ENCODE data around the gene AP3D1.

Gene AP3D1

DNA sequence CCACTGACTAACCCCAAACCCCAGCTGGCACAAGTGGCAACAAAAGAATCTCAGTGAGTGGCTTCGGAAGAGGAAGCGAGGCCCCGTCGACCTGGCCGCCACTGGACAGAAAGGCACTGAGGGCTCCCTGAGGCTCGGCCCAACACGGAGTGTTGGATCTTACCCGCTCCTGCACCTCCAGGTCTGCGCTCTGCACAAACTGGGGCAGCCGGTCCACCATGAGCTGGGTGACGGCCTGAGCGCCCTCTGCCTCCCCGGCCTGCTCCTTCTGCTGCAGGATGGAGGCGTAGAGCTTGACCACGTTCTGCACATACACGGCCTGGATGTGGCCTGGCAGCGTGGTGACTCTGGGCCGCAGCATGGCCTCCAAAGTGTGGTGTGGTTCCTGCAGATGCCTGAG, 32.9 kb downstream of the AP3D1 start:
- H3K36me3 ChIP-seq (ENCODE audit: control insufficient read depth, insufficient read depth, low read length) = peaks cover 51% of the 10 kb centered on the region
- H3K9ac ChIP-seq (ENCODE audit: low read length) = no peak overlapping the region
- no peak overlapping the region for H3K4me3 ChIP-seq (ENCODE audit: low read length)
- no peaks in the 10 kb centered on the region for H3K4me1 ChIP-seq (ENCODE audit: control insufficient read depth, insufficient read depth, low read length)
- H3K27me3 ChIP-seq (ENCODE audit: control insufficient read depth, insufficient read depth, low read length) = no peaks in the 10 kb centered on the region
- no peaks in the 10 kb centered on the region for H3K9me3 ChIP-seq (ENCODE audit: control insufficient read depth, low read length)

DNA sequence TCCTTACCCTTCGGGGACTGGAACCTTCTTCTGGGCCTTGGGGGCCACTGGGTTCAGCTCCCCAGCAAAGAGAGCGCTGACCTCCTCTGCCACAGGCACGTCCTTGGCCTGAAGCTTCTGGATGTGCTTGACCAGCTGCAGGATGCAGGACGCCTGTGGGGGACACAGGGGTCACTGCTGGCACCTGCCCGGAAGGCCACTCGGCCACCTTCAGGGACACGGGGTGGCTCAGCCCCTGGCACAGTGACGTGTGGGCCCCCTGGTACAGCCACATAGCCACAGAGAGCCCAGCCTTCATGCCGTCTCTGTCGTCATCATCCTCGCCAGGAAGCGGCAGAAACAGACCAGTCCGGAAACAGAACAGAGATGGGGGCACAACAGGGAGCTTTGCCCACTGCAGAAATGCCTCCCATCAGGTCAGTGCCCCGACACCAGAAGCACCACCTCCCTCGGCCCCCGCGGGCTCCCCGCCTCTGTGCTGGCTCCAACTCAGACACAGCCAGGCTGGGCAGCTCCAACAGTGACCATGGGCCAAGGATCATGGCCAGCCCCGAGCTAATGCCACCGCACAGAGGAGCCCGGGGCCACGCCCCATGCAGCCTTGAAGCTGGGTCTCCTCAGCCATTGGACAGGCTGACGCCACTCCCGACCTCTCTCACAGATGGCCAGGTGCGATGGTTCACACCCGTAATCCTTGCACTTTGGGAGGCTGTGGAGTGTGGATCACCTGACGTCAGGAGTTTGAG, 34.0 kb downstream of the AP3D1 start:
- no peak overlapping the region for H3K4me3 ChIP-seq (ENCODE audit: low read length)
- H3K27me3 ChIP-seq (ENCODE audit: control insufficient read depth, insufficient read depth, low read length) = no peaks in the 10 kb centered on the region
- H3K9me3 ChIP-seq (ENCODE audit: control insufficient read depth, low read length) = no peaks in the 10 kb centered on the region
- no peak overlapping the region for H3K9ac ChIP-seq (ENCODE audit: low read length)
- no peaks in the 10 kb centered on the region for H3K4me1 ChIP-seq (ENCODE audit: control insufficient read depth, insufficient read depth, low read length)
- H3K36me3 ChIP-seq (ENCODE audit: control insufficient read depth, insufficient read depth, low read length) = peaks cover 51% of the 10 kb centered on the region

DNA sequence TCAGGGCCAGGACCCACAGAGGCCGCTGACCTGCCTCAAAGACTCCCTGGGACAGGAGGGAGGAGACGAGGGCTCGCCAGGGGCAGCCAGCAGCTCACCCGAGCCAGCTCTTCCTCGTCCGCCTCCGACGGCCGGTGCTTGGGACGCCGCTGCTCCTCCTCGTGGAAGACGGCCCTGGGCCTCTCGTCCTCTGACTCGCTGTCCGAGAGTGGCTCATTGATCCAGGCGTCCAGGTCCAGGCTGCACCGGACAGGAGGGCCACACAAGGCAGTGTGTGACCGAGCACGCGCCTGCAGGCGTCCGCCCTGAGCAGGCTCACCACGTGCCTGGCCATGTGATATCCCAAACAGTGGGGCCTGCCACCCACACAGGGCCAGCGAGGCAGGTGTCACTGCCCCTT, 34.9 kb downstream of the AP3D1 start:
- H3K27me3 ChIP-seq (ENCODE audit: control insufficient read depth, insufficient read depth, low read length) = no peaks in the 10 kb centered on the region
- H3K9me3 ChIP-seq (ENCODE audit: control insufficient read depth, low read length) = no peaks in the 10 kb centered on the region
- H3K4me3 ChIP-seq (ENCODE audit: low read length) = no peak overlapping the region
- H3K36me3 ChIP-seq (ENCODE audit: control insufficient read depth, insufficient read depth, low read length) = peaks cover 55% of the 10 kb centered on the region
- no peak overlapping the region for H3K9ac ChIP-seq (ENCODE audit: low read length)
- no peaks in the 10 kb centered on the region for H3K4me1 ChIP-seq (ENCODE audit: control insufficient read depth, insufficient read depth, low read length)

DNA sequence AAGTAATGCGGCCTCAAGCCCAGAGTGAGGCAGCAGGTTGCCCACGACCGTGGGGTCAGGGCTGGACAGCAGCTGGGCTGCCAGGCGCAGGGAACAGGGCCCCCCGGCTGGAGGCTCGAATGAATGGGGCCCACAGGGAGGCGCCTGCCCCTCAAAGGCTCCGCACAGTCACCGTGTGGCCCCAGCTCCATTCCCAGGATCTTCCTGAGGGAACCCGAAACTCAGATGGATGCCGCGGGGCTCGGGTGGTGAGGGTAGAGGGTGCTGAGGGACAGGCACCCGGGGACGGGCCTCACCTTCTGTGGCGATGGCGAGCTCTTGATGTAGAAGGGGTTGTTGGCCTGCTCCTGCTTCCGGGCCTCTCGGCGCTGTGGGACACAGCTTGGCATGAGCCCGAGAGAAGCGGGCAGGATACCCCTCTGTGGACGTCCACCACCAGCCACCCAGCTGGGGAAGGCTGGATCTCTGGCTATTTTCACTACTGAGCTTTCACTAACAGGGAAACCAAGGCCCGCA, 35.4 kb downstream of the AP3D1 start:
- Histone ChIP-seq H3K4me3 (ENCODE audit: low read length) (no peak overlapping the region), H3K27me3 (ENCODE audit: control insufficient read depth, insufficient read depth, low read length) (no peaks in the 10 kb centered on the region), H3K9ac (ENCODE audit: low read length) (no peak overlapping the region), H3K9me3 (ENCODE audit: control insufficient read depth, low read length) (no peaks in the 10 kb centered on the region), H3K4me1 (ENCODE audit: control insufficient read depth, insufficient read depth, low read length) (no peaks in the 10 kb centered on the region), H3K36me3 (ENCODE audit: control insufficient read depth, insufficient read depth, low read length) (peaks cover 51% of the 10 kb centered on the region)

DNA sequence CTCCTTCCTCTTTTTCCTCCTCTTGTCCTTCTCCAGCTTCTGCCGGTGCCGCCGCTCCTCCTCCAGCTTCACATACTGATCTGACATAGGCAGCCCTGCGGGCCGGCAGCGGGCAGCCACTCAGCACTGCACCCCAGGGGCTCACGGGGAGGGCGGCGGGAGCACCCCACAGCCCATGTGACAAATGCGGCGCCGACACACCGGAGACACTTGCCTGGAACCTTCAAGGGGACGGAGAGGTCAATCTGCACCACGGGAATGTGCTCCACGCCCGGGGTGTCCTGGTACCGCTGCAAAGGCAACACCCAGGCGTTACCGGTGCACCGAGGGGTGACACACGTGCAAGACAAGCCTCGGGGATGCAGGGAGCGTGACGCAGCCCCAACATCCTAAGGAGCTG, 36.0 kb downstream of the AP3D1 start:
- no peak overlapping the region for H3K9ac ChIP-seq (ENCODE audit: low read length)
- no peaks in the 10 kb centered on the region for H3K9me3 ChIP-seq (ENCODE audit: control insufficient read depth, low read length)
- no peaks in the 10 kb centered on the region for H3K27me3 ChIP-seq (ENCODE audit: control insufficient read depth, insufficient read depth, low read length)
- peaks cover 47% of the 10 kb centered on the region for H3K36me3 ChIP-seq (ENCODE audit: control insufficient read depth, insufficient read depth, low read length)
- no peaks in the 10 kb centered on the region for H3K4me1 ChIP-seq (ENCODE audit: control insufficient read depth, insufficient read depth, low read length)
- no peak overlapping the region for H3K4me3 ChIP-seq (ENCODE audit: low read length)

DNA sequence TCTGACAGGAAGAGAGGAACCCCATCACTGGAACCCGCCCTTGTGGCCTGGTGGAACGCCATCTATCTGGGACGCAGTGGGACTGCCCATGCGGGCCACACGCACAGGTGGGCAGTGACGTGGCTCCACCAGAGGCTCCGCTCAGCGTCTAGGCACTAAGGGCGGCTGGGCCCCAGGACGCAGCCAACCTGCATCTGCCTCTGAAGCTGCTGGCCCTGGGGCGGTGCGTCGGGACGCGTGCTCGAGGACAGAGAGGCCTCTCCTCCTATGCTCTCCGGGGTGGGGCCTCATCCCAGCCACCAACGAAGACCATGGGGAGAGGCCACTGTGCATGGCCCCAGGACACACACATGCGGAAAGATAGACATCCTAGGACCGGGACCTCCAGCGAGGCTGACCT, 36.5 kb downstream of the AP3D1 start:
- no peaks in the 10 kb centered on the region for H3K9me3 ChIP-seq (ENCODE audit: control insufficient read depth, low read length)
- no peaks in the 10 kb centered on the region for H3K4me1 ChIP-seq (ENCODE audit: control insufficient read depth, insufficient read depth, low read length)
- peaks cover 43% of the 10 kb centered on the region for H3K36me3 ChIP-seq (ENCODE audit: control insufficient read depth, insufficient read depth, low read length)
- no peak overlapping the region for H3K9ac ChIP-seq (ENCODE audit: low read length)
- no peaks in the 10 kb centered on the region for H3K27me3 ChIP-seq (ENCODE audit: control insufficient read depth, insufficient read depth, low read length)
- no peak overlapping the region for H3K4me3 ChIP-seq (ENCODE audit: low read length)

DNA sequence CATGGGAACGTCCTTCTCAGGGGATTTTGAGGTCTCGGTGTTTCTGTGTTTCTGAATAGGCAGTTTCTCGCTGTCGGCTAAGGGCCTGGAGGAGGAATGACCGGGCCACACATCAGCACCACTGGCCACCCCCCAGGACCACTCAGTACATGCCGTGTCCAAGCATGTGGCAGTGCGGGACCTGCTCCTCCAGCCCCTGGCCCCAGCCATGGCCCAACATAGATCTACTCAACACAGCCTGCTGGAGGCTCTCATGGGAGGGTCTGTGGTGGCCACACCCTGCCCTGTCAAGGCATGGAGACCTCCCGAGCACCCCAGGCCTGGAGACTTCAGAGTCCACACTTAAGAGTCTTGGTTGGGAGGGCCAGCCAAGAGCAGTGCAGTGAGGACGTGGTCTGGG, 37.1 kb downstream of the AP3D1 start:
- Histone ChIP-seq H3K9ac (ENCODE audit: low read length) (no peak overlapping the region), H3K9me3 (ENCODE audit: control insufficient read depth, low read length) (no peaks in the 10 kb centered on the region), H3K36me3 (ENCODE audit: control insufficient read depth, insufficient read depth, low read length) (peaks cover 43% of the 10 kb centered on the region), H3K4me1 (ENCODE audit: control insufficient read depth, insufficient read depth, low read length) (no peaks in the 10 kb centered on the region), H3K27me3 (ENCODE audit: control insufficient read depth, insufficient read depth, low read length) (no peaks in the 10 kb centered on the region), H3K4me3 (ENCODE audit: low read length) (no peak overlapping the region)

DNA sequence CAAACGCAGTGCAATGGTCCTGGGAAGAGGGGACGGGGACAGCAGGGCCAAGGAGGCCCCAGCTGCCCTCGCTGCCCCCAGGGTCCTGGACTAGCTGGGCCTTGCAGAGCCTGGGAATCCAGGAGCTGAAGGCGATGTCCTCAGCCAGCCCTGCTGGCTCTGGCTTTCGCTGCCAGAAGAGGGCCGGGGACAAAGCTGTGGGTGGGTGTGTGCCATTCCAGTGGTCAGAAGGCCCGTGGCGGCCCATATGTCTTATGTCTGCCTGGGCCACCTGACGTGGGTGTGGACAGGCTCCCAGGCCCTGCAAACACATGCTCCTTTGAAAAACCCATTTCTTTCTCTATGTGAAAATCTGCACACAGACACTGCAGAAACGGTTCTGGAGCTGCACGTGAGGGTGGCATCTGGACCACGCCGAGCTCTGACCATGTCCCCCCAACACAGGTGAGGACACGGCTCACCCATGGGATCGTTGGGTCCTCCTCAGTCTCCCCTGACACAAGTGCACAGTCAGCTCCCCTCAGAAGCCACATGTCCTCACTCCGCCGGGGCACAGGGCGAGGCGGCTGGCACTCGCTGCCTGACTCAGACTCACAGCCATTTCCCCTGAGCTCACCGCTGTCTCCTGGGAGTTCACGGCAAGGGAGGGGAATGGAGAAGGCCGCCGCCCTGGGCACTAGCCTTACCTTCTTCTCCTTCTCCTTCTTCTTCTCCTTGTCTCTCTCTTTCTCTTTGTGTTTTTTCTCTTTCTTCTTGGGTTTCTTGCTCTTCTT, 37.7 kb downstream of the AP3D1 start:
- no peaks in the 10 kb centered on the region for H3K4me1 ChIP-seq (ENCODE audit: control insufficient read depth, insufficient read depth, low read length)
- no peaks in the 10 kb centered on the region for H3K9me3 ChIP-seq (ENCODE audit: control insufficient read depth, low read length)
- H3K4me3 ChIP-seq (ENCODE audit: low read length) = no peak overlapping the region
- no peaks in the 10 kb centered on the region for H3K27me3 ChIP-seq (ENCODE audit: control insufficient read depth, insufficient read depth, low read length)
- no peak overlapping the region for H3K9ac ChIP-seq (ENCODE audit: low read length)
- H3K36me3 ChIP-seq (ENCODE audit: control insufficient read depth, insufficient read depth, low read length) = peaks cover 44% of the 10 kb centered on the region

DNA sequence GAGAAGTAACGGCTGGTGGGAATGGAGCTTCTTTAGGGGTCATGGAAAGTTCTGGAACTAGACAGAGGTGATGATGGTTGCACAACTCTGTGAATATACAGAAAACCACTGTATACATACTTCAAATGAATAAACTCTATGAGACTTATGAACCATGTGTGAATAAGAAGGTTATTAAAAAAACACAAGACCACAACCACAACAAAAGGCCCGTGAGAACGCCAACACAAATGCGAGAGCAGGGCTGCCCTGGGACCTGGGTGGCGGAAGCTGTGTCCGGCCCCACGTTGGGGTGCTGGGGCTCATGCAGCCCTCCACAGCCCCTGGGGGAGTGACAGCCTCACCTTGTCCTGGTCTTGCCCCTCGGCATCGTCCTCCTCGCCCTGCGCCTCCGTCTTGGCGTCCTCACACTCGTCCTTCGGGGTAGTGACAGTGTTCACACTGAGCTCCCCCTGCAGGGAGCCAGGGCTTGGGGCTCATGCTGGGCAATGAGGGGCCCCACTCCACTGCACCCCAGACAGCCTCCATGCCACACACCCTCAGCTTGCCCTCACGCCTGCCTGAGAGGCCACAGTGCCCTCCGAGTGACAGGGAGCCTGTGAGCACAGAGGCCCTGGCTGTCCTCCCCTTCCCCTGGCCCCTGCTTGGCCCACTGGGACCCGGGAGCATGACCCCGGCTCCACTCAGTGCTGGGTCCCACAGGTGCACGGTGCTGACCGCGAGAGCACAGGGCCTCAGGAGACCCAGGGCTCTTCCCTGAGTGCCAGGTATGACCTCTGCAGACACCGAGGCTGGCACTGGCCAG, 38.6 kb downstream of the AP3D1 start:
- Histone ChIP-seq H3K9ac (ENCODE audit: low read length) (no peak overlapping the region), H3K4me1 (ENCODE audit: control insufficient read depth, insufficient read depth, low read length) (no peaks in the 10 kb centered on the region), H3K27me3 (ENCODE audit: control insufficient read depth, insufficient read depth, low read length) (no peaks in the 10 kb centered on the region), H3K9me3 (ENCODE audit: control insufficient read depth, low read length) (no peaks in the 10 kb centered on the region), H3K4me3 (ENCODE audit: low read length) (no peak overlapping the region), H3K36me3 (ENCODE audit: control insufficient read depth, insufficient read depth, low read length) (peaks cover 47% of the 10 kb centered on the region)

DNA sequence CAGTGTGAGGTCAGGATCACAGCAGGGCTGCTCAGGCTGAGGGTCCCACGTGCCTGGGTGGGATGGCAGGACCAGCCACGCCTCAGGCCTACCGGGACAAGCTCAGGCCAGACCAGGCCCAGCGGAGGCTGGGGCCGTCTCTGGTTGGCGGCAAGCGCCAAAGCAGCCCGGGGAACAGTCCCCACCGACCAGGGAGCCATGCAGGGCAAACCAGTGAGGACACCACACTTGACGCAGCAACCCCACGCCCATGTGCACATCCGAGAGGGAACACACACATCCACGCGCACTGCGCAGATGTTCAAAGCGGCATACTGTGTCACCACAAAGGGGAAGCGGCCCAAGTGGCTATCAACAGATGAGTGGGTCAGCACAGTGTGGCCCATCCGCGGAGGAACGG, 39.5 kb downstream of the AP3D1 start:
- Histone ChIP-seq H3K36me3 (ENCODE audit: control insufficient read depth, insufficient read depth, low read length) (peaks cover 39% of the 10 kb centered on the region), H3K9me3 (ENCODE audit: control insufficient read depth, low read length) (no peaks in the 10 kb centered on the region), H3K9ac (ENCODE audit: low read length) (no peak overlapping the region), H3K4me1 (ENCODE audit: control insufficient read depth, insufficient read depth, low read length) (no peaks in the 10 kb centered on the region), H3K27me3 (ENCODE audit: control insufficient read depth, insufficient read depth, low read length) (no peaks in the 10 kb centered on the region), H3K4me3 (ENCODE audit: low read length) (no peak overlapping the region)

DNA sequence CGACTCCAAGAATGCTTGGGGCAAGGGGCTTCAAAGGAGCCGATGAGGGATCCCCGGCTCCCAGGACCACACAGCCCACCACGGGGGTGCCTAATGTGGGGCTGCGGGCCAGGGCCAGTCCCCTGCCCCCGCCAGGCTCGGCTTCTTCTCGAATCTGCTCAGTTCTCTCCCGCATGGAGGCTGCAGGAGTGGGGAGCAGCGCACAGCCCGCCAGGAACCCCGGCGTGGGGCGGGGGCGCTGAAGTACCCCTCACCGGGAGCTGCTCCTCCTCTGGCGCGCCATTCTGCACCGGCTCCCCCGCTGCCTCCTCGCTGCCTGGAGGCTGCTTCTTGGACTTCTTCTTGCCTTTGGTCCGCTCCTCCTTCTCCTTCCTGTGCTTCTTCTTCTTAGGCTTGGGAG, 39.9 kb downstream of the AP3D1 start:
- no peaks in the 10 kb centered on the region for H3K27me3 ChIP-seq (ENCODE audit: control insufficient read depth, insufficient read depth, low read length)
- no peak overlapping the region for H3K4me3 ChIP-seq (ENCODE audit: low read length)
- H3K9ac ChIP-seq (ENCODE audit: low read length) = no peak overlapping the region
- no peaks in the 10 kb centered on the region for H3K9me3 ChIP-seq (ENCODE audit: control insufficient read depth, low read length)
- peaks cover 37% of the 10 kb centered on the region for H3K36me3 ChIP-seq (ENCODE audit: control insufficient read depth, insufficient read depth, low read length)
- no peaks in the 10 kb centered on the region for H3K4me1 ChIP-seq (ENCODE audit: control insufficient read depth, insufficient read depth, low read length)

DNA sequence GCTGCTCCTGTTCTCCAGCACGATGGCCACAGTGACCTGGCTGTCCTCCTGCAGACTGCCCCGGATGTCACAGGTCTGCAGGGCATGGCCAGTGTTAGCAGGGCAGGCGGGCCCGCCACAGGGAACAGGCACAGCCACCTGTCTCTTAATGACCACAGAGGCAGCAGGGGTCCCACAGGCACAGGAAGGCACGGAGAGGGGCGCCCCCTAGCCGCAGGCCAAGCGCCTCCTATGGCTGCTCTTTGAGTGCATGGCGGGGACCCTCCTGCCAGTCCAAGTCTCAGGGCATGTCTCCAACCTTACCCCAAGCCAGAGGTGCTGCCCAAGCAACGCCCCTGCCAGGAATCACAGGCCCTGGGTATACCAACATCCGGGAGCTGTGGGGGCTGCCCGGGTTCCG, 40.5 kb downstream of the AP3D1 start:
- H3K4me3 ChIP-seq (ENCODE audit: low read length) = no peak overlapping the region
- H3K27me3 ChIP-seq (ENCODE audit: control insufficient read depth, insufficient read depth, low read length) = no peaks in the 10 kb centered on the region
- no peaks in the 10 kb centered on the region for H3K4me1 ChIP-seq (ENCODE audit: control insufficient read depth, insufficient read depth, low read length)
- peaks cover 35% of the 10 kb centered on the region for H3K36me3 ChIP-seq (ENCODE audit: control insufficient read depth, insufficient read depth, low read length)
- H3K9me3 ChIP-seq (ENCODE audit: control insufficient read depth, low read length) = no peaks in the 10 kb centered on the region
- H3K9ac ChIP-seq (ENCODE audit: low read length) = no peak overlapping the region

Data from mucosa of stomach (tissue), 1 donor.